Epidermal melanocyte (primary cell): ENCODE results near the gene COX6A2.
"Not testable (repeated sequence)": the region's sequence is repeated elsewhere in the genome, so short reads cannot be mapped to it uniquely, and the experiment has no call there.

Experiments
- DNase-seq: peaks from one replicate; pipeline ENCODE4 v3.0.0; 2011; ENCODE audit warnings: low spot score; ENCODE audit not compliant: insufficient read length

COX6A2 gene

DNA sequence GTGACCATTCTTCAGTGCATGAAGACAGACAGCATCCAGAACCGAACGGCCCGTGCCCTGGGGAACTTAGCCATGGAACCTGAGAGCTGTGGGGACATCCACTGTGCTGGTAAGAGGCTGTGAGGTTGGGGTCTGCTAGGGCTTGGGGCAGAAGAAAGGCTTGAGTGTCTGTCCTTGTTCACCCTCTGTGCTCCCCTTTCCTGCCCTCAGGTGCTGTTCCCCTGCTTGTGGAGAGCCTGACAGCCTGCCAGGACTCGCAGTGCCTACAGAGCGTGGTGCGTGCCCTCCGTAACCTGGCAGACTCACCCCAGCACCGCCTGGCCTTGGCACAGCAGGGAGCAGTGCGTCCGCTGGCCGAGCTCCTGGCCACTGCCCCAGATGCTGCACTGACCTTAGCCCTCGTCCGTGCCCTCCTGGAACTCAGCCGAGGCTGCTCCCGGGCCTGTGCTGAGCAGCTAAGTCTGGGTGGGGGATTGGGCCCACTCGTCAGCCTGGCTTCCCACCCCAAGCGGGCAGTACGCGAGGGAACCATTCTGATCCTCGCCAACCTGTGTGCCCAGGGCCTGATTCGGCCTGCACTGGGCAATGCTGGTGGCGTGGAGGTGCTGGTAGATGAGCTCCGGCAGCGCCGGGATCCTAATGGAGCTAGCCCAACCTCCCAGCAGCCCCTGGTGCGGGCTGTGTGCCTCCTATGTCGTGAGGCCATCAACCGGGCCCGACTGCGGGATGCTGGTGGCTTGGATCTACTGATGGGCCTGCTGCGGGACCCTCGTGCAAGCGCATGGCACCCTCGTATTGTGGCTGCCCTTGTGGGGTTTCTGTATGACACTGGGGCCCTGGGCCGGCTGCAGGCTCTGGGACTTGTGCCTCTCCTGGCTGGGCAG is 34.0 kb upstream of the COX6A2 start:
- DNase-seq: peak; percentile 3

DNA sequence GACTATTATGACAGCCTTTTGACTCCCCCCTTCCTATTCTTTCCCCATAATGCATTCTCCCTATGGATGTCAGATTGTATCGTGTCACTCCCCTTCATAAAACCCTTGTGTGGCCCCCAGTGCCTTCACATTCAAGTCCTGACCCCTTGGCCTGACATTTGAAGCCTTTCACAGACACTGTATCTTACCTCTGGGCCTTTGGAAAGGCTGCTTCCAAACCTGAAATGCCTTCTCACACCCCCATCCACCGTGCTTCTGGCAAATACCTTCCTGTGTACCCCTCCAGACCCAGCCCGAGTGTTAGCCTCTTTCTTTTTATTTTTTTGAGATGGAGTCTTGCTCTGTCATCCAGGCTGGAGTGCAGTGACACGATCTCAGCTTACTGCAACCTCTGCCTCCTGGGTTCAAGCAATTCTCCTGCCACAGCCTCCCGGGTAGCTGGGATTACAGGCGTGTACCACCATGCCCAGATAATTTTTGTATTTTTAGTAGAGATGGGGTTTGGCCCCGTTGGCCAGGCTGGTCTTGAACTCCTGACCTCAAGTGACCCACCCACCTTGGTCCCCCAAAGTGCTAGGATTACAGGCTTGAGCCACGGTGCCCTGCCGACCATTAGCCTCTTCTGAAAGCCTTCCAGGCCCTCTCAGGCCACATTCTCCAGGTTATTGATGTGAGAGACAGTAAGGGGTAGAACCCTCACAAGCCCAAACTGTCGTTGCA is 33.2 kb upstream of the COX6A2 start:
- no peak for DNase-seq

DNA sequence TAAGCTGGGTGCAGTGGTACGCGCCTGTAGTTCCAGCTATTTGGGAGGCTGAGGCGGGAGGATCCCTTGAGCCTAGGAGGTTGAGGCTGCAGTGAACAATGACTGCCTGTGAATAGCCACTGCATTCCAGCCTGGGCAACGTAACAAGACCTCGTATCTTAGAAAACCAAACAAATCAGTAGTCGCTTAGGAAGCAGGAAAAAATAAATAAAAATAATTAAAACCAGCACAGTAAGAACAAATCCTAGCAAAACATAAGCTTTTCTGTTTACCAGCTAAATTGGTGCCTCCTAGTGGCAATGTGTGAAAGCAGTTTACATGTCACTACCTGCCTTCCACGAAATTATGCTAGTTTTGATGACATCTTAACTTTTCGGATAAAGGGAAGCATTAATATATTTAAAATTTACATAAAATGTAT is 32.4 kb upstream of the COX6A2 start:
- peak; percentile 51 for DNase-seq

DNA sequence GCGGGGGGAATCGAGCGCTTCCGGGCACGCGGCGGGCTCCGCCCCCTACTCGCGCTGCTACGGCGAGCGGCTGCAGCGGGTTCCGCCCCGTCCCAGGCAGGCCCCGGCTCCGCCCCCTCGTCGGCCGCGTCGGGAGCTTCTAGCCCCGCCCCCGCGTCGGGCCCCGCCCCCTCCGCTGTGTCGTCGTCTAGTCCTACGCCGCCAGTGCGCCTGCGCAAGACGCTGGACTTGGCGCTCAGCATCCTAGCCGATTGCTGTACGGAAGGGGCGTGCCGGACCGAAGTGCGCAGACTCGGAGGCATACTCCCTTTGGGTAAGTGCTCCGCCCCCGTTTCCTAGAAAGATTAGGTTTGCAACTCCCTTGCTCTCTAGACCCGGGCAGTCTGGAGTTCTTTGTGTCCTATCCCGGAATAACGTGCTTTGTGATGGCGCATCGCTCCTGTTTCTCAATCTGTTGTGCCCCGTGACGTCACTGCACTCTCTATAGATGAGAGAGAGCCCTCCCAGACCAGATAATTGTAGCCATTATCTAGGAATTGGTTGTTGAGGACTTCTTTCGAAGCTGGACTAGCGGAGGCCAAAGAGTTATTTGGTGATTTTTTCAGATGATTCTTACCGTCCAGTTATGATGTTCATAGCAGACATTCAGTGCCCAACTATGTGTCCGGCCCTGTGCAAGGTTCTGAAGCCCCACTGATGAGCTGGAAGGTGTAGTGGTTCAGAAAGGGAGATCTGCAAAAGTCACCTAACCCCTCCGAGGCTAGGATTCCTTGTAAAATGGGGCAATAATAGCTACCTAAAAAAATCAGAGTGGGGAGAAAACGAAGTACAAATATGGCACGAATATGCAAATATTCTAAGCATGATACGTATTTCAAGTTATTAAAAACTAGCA is 31.8 kb upstream of the COX6A2 start:
- peak; percentile 91 for DNase-seq

DNA sequence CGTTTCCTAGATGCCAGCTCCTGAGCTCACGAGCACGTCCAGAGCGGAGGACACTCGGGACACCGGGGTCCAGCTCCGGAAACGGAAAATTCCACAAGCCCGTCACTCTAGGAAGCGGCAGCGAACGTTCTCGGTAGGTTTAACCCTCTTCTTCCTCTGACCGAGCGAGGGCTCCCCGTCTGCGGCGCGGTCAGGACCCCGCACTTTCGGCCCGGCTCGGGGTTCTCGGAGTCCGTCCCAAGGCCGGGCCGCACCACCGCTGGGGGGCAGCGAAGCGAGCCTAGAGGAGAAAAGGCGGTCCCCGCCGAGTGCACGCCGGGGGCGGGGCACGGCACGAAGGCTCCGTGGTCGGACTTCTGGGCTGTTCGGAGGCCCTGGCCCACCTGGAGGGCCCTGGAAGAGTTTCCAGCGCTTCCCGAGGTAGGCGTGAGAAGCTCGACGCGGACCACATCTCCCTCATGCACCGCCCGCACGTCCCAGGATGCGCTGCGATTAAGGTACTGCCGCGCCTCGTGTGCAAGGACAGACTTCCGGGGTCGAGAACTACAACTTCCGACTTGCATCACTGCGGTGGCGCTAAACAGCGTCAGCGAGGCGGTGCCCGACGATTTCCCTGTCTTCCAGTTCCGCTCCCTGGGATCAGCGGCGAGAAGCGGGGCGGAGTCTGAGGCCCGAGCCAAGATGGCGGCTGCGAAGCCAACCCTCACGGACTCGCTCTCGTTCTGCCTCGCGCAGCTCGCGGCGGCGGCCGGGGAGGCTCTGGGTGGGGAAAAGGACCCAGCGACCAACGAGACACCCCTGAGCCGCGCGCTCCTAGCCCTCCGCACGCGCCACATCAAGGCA is 30.9 kb upstream of the COX6A2 start, which contains the start of gene ARMC5:
Gene ARMC5, plus strand, starts transcription at position 658 of the 843 bp plus-strand sequence. Its CDS starts 24 bp downstream, at position 682.
- peak; percentile 83 for DNase-seq

DNA sequence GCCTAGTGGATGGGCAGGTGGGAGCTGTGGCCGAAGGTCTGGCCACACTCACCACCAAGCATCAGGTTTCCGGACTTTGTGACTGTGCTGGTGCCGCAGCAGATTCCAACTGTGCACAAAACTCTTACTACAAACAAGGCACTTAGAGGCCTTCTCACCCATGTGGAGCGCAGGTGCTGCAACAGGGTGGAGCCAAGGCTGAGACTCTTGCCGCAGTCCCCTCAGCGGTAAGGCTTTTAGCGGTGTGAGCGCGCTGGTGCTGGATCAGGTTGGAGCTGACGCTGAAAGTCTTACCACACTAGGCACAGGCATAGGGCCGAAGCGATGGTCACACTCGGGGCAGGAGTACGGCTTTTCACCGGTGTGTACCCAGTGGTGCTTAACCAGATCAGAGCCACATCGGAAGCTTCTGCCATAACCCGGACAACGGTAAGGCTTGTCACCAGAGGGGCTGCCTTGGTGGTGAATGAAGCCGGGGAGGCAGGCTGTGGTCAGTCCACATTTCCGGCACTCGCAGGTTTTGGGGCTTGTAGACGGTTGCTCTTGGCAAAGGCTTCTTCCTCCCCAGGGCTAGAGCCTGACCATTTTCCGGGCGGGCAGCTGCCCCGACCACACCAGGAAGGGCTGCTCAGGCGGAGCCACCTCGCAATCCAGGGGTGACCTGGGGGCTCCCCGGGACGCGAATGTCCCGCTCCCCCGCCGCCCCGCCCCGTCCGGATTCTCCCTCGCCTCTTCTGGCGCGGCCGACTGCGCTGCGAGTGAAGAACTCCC is 30.1 kb upstream of the COX6A2 start:
- DNase-seq: no peak

DNA sequence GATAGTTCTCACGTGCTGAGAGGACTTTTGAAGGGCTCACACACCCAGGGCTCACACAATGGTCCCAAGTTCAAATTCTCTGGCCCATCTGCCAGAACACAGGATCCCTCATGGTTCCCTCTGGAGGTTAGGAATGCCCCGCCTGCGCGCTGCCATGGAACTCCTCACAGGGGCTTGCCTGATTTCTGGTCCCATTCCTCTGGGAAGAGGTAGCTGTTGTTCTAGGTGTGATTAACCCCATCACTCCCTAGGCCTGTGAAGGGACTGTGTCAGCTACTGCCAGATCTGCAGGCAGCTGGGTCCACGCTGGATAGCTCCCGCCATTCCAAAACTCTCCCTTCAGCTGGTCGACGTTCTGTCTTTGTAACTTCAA is 28.8 kb upstream of the COX6A2 start:
- DNase-seq: no peak

DNA sequence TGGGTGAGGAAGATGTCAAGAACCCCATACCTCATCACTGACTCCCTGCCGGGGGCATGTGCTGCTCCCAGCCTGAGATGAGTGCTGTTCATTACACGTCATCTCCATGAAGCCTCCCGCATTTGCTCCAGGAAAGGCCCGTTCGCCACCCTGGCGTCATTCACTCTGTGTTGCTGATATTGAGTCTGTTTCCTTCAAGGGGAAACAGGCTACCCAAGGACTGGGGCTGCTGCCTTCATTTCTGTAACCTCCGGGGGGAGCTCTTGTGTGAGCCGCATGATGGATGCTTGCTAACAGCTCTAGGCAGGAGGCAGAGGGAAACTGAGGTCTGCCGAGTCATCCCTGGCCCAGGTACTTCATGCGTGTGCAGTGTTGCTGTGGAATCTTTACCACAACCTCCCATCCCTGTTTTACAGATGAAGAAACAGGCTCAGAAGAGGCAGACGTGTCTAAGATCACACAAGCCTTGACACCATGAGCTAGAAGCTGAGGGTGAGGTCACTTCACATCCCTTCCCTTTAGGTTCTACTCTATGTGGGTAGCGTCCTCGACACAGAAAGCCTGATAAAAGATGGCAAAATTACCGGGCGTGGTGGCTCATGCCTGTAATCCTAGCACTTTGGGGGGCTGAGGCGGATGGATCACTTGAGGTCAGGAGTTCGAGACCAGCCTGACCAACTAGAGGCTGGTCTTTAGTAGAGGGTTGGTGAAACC is 27.6 kb upstream of the COX6A2 start:
- DNase-seq: no peak

DNA sequence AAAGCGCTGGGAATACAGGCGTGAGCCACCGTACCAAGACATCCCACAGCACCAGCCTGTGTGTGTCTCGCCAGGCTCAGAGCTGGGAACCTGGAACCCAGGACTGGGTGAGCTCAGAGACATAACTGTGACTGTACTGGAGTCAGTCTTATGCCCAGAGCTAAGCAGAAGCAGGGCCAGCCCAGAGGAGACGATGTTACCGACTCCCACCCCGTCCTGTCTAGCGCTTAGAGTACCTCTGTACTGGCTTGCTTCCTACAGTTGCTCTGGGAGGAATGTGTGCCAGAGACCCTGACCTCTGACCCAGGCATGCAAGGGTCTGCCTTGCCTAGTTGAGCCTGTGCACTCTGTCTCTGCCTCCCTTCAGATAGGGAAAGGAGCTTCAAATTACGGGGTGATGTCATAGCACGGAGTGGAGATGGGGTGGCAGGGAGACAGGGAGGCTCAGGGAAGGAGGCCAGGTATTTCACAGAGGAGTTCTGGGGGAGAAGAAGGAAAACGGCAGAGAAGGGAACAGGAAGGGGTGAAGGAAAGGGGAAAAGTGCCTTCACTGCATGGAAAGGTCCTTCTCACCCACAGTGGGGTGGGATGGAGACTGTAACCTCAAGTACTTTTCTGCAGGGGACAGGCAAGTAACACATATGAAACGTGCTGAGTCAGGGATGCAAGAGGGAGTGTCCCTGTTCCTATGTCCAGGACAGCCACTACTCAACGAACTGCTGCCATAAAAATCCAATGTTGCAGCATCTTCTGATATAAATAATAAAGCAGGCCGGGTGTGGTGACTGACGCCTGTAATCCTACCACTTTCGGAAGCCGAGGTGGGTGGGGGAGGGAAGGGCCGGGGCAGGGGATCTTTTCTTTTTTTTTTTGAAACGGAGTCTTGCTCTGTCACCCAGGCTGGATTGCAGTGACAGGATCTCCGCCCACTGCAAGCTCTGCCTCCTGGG is 25.4 kb upstream of the COX6A2 start:
- DNase-seq: no peak

DNA sequence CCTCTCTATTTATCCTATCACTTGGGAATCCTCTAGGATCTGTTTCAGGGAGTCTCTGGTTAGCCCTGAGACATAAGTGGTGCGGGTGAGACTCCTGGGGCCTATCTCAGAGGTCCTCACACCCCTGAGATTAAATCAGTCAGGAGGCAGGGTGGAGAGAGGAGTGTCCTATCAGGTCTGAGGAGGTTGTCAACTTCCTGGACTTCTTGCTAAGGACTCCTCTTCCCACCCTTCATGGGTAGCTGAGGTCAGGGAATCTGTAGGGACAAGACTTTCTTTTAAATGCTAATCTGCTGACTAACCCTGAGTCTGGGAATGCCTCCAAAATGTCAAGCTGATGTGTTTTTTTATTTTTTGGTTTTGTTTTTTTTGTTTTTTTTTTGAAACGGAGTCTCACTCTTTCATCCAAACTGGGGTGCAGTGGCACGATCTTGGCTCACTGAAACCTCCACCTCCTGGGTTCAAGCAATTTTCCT is 24.5 kb upstream of the COX6A2 start:
- peak; percentile 49 for DNase-seq

DNA sequence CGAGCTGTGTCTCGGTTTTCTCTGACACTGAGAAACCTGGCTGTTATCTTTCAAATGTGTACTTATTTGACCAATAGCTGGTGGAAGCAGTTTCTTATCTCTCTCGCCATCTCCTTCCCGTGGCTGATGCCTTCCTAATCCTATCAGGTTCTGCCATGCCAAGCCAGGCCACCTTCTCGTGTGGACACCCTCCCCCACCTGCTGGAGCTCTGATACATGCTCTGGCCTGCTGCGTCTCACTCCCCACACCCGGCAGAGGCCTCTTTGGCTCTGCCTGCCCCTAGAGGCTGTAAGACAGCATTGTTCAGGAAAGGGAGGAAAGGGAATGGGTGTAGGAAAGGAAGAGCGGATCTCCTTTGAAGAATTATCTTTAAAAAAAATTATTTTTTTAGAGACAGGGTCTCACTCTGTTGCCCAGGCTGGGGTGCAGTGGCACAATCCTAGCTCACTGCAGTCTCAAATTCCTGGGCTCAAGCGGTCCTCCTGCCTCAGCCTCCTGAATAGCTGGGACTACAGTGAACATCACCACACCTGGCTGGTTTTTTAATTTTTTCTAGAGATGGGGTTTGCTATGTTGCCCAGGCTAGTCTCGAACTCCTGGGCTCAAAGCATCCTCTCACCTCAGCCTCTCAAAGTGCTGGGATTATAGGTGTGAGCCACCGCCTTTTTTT is 23.7 kb upstream of the COX6A2 start:
- peak; percentile 68 for DNase-seq

DNA sequence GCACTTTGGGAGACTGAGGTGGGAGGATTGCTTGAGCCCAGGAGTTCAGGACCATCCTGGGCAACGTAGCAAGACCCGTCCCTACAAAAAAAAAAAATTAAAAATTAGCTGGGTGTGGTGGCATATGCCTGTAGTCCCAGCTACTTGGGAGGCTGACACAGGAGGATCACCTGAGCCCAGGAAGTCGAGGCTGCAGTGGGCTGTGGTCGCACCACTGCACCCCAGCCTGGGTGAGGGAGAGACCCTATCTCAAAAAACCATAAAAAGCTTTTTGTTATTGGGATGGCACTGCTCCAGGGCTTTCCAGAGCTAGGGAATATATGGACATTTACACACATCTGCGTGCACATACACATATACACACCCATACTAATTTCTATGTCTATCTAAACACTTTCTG is 23.0 kb upstream of the COX6A2 start:
- no peak for DNase-seq

DNA sequence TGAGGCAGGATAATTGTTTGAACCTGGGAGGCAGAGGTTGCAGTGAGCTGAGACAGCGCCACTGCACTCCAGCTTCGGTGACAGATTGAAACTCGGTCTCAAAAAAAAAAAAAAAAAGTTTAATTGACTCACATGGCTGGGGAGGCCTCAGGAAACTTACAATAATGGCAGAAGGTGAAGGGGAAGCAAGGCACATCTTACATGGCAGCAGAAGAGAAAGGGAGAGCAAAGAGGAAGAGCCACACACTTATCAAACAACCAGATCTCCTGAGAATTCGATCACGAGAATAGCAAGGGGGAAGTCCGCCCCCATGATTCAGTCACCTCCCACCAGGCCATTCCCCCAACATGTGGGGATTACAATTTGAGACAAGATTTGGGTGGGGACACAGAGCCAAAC is 17.8 kb upstream of the COX6A2 start:
- not testable (repeated sequence) for DNase-seq

DNA sequence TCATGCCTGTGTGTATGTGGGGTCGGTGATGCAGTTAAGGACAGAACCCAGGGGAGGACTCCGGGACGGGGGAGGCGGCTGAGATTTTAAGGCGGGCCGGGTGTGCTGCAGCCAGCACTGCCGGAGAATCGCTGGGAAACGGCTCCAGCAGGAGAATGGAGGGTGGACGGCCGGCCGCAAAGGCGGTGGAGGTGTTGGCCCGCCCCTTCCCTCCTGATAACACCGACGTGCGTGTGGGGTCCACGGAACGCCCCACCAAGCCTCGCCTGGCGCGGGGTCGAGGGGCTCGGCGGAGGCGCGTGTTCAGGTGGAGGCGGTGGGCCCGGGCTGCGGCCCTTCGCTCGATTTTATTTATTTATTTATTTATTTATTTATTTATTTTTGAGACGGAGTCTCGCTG is 13.8 kb upstream of the COX6A2 start:
- DNase-seq: no peak

DNA sequence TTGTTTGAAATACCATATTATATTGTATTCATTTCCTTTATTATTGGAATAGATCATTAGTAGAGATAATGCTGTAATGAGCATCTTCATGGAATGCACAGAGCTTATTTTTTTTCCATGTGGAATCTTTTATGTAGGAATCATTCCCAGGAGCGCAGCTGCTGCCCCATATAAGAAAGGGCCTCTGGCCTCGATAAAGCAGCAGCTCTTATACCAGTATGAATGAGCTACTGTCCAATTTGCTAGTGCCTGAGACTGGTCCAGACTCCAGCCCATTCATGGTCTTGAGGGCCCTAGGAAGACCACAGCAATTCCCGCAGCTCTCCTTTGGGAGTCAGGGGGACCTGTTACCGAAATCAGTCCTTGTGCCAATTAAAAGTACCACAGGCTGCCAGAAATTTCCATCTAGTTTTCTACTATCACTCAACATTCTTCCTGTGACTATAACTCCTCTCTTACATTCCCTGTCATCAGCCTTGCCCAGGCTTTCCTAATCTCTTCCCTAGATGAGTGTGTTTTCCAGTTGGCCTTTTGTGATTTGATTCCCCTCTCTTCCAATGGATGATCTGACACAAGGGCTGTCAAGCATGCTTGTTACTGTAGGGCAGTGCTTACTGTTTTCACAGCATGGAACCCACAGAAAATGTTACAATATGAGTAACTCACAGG is 12.5 kb upstream of the COX6A2 start:
- DNase-seq: no peak

DNA sequence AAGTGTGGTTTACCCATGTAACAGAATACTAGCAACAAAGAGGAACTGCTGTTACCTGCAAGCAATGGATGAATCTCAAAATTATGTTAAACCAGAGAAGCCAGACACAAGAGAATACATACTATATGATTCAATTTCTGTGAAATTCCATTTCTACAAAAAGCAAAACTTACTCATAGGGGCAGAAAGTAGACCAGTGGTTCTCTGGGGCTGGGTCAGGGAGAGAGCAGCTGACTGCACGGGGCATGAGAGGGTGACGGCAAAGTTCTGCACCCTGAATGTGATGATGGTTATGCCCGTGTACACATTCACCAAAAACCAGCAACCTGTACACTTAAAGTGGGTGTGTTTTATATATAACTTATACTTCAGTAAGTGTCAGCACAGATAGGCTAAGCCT is 11.4 kb upstream of the COX6A2 start:
- DNase-seq: no peak

DNA sequence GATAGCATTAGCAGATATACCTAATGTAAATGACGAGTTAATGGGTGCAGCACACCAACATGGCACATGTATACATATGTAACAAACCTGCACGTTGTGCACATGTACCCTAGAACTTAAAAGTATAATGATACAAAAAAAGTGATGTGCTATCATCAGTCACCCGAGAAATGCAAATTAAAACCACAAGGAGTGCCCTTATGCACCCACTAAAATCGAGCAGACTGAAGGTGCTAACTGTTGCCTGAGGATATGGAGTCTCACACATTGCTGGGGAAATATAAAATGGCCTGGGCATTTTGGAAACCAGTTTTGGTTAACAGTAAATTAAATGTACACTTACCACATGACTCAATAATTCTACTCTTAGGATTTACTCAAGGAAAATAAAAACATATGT is 10.9 kb upstream of the COX6A2 start:
- DNase-seq: not testable (repeated sequence)
